ENCODE results near the gene PTOV1. TPM values are rescaled to one million over a fixed set of nuclear protein-coding genes. Genes with fewer than 3 reads are reported as not detected.

PTOV1 gene
- total and polyA plus RNA-seq, 2 of the 13 experiments (the other 11 are each of a cell fraction or from before 2014, with no cell fraction given) = 63.5 to 68.5 TPM

DNA sequence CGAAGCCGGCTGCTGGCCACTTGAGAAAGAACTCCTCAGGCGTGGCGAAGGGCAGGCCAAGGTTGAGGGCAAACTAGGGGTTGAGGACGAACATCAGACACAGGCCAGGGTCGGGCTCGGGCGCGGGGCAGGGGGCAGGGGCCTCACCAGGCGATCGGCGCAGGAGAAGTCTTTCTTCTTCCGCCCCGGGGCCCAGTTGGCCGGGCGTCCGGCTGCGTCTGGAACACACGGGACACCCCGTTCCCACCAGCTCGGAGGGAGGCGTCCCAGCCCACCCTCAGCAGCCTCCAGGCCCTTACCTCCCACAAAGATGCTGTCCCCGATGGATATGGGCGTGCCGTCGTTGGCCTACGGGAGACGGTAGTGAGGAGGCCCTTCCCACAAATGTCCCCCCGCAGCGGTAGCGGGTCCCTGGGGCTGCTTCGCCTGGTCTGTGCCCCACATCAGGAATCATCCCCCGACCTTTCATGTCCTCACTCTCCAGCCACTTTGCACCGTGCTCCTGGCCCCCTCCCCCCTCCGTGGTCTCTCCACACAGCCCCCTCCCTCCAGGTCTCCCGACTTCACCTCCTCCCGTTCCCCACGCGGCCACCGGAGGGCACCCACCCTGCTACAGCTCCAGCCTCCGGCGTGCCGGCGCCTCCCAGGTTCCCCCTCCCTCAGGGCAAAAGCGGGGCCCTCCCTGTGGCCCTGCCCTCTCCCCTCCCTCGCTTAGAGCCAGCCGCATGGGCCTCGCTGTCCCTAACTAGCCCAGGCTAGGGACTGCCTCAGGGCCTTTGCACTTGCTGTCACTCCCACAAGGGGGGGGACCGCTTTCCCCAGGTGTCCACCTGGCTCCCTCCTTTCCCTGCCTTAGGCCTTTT, 11.7 kb downstream of the PTOV1 start (continued):
- no peak for TF ChIP-seq ZNF772 (CRISPR knock-in tag; IDR thresholded peaks at IDR 0.05)
- TF ChIP-seq ZNF451 (CRISPR knock-in tag; IDR thresholded peaks at IDR 0.05) = no peak
- peak; percentile 23 for TF ChIP-seq HNRNPK (IDR thresholded peaks at IDR 0.05; ENCODE audit: low read depth, low read length, poor library complexity, severe bottlenecking)
- TF ChIP-seq ZBTB38 (CRISPR knock-in tag; IDR thresholded peaks at IDR 0.05) = peak; percentile 84
- TF ChIP-seq PCBP1 (IDR thresholded peaks at IDR 0.05; ENCODE audit: borderline replicate concordance, low read depth, low read length) = 0 out of 2 replicates have a peak, but pooled peaks have one; percentile 40
- 0 out of 2 replicates have a peak, but pooled peaks have one; percentile 42 for TF ChIP-seq ADNP (CRISPR knock-in tag; IDR thresholded peaks at IDR 0.05)
- TF ChIP-seq, protein P1, sequence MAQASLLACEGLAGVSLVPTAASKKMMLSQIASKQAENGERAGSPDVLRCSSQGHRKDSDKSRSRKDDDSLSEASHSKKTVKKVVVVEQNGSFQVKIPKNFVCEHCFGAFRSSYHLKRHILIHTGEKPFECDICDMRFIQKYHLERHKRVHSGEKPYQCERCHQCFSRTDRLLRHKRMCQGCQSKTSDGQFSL (CRISPR knock-in tag; IDR thresholded peaks at IDR 0.05) = 0 out of 2 replicates have a peak, but pooled peaks have one; percentile 44
- TF ChIP-seq, protein P2, sequence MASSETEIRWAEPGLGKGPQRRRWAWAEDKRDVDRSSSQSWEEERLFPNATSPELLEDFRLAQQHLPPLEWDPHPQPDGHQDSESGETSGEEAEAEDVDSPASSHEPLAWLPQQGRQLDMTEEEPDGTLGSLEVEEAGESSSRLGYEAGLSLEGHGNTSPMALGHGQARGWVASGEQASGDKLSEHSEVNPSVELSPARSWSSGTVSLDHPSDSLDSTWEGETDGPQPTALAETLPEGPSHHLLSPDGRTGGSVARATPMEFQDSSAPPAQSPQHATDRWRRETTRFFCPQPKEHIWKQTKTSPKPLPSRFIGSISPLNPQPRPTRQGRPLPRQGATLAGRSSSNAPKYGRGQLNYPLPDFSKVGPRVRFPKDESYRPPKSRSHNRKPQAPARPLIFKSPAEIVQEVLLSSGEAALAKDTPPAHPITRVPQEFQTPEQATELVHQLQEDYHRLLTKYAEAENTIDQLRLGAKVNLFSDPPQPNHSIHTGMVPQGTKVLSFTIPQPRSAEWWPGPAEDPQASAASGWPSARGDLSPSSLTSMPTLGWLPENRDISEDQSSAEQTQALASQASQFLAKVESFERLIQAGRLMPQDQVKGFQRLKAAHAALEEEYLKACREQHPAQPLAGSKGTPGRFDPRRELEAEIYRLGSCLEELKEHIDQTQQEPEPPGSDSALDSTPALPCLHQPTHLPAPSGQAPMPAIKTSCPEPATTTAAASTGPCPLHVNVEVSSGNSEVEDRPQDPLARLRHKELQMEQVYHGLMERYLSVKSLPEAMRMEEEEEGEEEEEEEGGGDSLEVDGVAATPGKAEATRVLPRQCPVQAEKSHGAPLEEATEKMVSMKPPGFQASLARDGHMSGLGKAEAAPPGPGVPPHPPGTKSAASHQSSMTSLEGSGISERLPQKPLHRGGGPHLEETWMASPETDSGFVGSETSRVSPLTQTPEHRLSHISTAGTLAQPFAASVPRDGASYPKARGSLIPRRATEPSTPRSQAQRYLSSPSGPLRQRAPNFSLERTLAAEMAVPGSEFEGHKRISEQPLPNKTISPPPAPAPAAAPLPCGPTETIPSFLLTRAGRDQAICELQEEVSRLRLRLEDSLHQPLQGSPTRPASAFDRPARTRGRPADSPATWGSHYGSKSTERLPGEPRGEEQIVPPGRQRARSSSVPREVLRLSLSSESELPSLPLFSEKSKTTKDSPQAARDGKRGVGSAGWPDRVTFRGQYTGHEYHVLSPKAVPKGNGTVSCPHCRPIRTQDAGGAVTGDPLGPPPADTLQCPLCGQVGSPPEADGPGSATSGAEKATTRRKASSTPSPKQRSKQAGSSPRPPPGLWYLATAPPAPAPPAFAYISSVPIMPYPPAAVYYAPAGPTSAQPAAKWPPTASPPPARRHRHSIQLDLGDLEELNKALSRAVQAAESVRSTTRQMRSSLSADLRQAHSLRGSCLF (CRISPR knock-in tag; IDR thresholded peaks at IDR 0.05; ENCODE audit: borderline replicate concordance) = no peak

Data from HepG2 (cell line).